A549 treated with AZD9567 at 1 μM for 4 hours (cell line): Measurements from ENCODE around the gene KRTAP4-9. TPM values are rescaled to one million over a fixed set of nuclear protein-coding genes. Genes with fewer than 3 reads are reported as not detected.

Experiments used
- total RNA-seq: library from RNA; stranded (reverse); fragments of 200-300 nt; extraction: Qiagen RNA extraction; gene quantifications from 5 replicates; pipeline ENCODE4 v1.2.3, GENCODE V29; 2022; ENCODE audit not compliant: insufficient read depth

KRTAP4-9 gene
- total RNA-seq: not detected in 5 replicates

GRCh38 chr17:41105347-41105746 is at the start of gene KRTAP4-9:
Gene KRTAP4-9 (plus strand): TSS chr17:41105389. CDS start chr17:41105389, 0 bp downstream.

GRCh38 chr17:41060052-41060604 is 45.1 kb upstream of the KRTAP4-9 start, which contains the start of gene KRTAP2-3:
Gene KRTAP2-3 (minus strand): TSS chr17:41060114. CDS start chr17:41060050, 64 bp downstream.

GRCh38 chr17:41065829-41066624 is 39.2 kb upstream of the KRTAP4-9 start, which contains the start of gene KRTAP2-4:
Gene KRTAP2-4 (minus strand): TSS chr17:41065879. CDS start chr17:41065845, 34 bp downstream.

GRCh38 chr17:41084100-41084856 is 20.9 kb upstream of the KRTAP4-9 start, which contains the start of gene KRTAP4-7:
Gene KRTAP4-7 (plus strand): TSS chr17:41084150. CDS start chr17:41084207, 57 bp downstream.

GRCh38 chr17:41098042-41098441 is 7.1 kb upstream of the KRTAP4-9 start, which contains the start of gene KRTAP4-8:
Gene KRTAP4-8 (minus strand): TSS chr17:41098142. CDS start chr17:41098084, 58 bp downstream.

GRCh38 chr17:41101586-41102259 is 3.5 kb upstream of the KRTAP4-9 start, which contains the start of gene KRTAP4-16:
Gene KRTAP4-16 (minus strand): TSS chr17:41102209. CDS start chr17:41102209, 0 bp downstream.

GRCh38 chr17:41117846-41118386 is 12.7 kb downstream of the KRTAP4-9 start, which contains the start of gene KRTAP4-11:
Gene KRTAP4-11 (minus strand): TSS chr17:41118373. CDS start chr17:41118315, 58 bp downstream.

GRCh38 chr17:41123991-41124371 is 18.8 kb downstream of the KRTAP4-9 start, which contains the start of gene KRTAP4-12:
Gene KRTAP4-12 (minus strand): TSS chr17:41124182. CDS start chr17:41124122, 60 bp downstream.

GRCh38 chr17:41140360-41141131 is 35.4 kb downstream of the KRTAP4-9 start, which contains the start of gene KRTAP4-6:
Gene KRTAP4-6 (minus strand): TSS chr17:41140544. CDS start chr17:41140487, 57 bp downstream.

GRCh38 chr17:41149652-41149985 is 44.4 kb downstream of the KRTAP4-9 start, which contains the start of gene KRTAP4-5:
Gene KRTAP4-5 (minus strand): TSS chr17:41149825. CDS start chr17:41149767, 58 bp downstream.

Other genes starting within 250 kb of the KRTAP4-9 start
- not detected in 5 replicates for gene KRT12, start 238.2 kb upstream of the KRTAP4-9 start, total RNA-seq
- gene KRT20, start 220.1 kb upstream of the KRTAP4-9 start, total RNA-seq: 0.23 to 0.42 TPM (median 0.35 TPM) in 4 of 5 replicates, not detected in the other
- 0.07 to 0.26 TPM (median 0.07 TPM) in 3 of 5 replicates, not detected in the others for gene KRT23, start 167.7 kb upstream of the KRTAP4-9 start, total RNA-seq
- gene KRT39, start 138.4 kb upstream of the KRTAP4-9 start, total RNA-seq: not detected in 5 replicates
- gene KRT40, start 121.1 kb upstream of the KRTAP4-9 start, total RNA-seq: not detected in 5 replicates
- not detected in 5 replicates for gene KRTAP3-3, start 111.2 kb upstream of the KRTAP4-9 start, total RNA-seq
- 0.16 to 3.6 TPM (median 0.25 TPM) in 5 replicates for gene KRTAP3-2, start 105.5 kb upstream of the KRTAP4-9 start, total RNA-seq
- gene KRTAP3-1, start 96.3 kb upstream of the KRTAP4-9 start, total RNA-seq: not detected in 5 replicates
- not detected in 5 replicates for gene KRTAP1-5, start 78.2 kb upstream of the KRTAP4-9 start, total RNA-seq
- gene KRTAP1-4, start 75.2 kb upstream of the KRTAP4-9 start, total RNA-seq: not detected in 5 replicates
- gene KRTAP1-3, start 70.5 kb upstream of the KRTAP4-9 start, total RNA-seq: not detected in 5 replicates
- not detected in 5 replicates for gene KRTAP1-1, start 63.9 kb upstream of the KRTAP4-9 start, total RNA-seq
- gene KRTAP2-1, start 58.1 kb upstream of the KRTAP4-9 start, total RNA-seq: not detected in 5 replicates
- gene KRTAP2-2, start 50.2 kb upstream of the KRTAP4-9 start, total RNA-seq: not detected in 5 replicates
- gene KRTAP2-3, start 45.3 kb upstream of the KRTAP4-9 start, total RNA-seq: 0.09 to 0.19 TPM (median 0.17 TPM) in 4 of 5 replicates, not detected in the other
- not detected in 5 replicates for gene KRTAP2-4, start 39.5 kb upstream of the KRTAP4-9 start, total RNA-seq
- gene KRTAP4-7, start 21.2 kb upstream of the KRTAP4-9 start, total RNA-seq: not detected in 5 replicates
- not detected in 5 replicates for gene KRTAP4-8, start 7.2 kb upstream of the KRTAP4-9 start, total RNA-seq
- gene KRTAP4-16, start 3.2 kb upstream of the KRTAP4-9 start, total RNA-seq: not detected in 5 replicates
- not detected in 5 replicates for gene KRTAP4-11, start 13.0 kb downstream of the KRTAP4-9 start, total RNA-seq
- gene KRTAP4-12, start 18.8 kb downstream of the KRTAP4-9 start, total RNA-seq: not detected in 5 replicates
- not detected in 5 replicates for gene KRTAP4-6, start 35.2 kb downstream of the KRTAP4-9 start, total RNA-seq
- gene KRTAP4-5, start 44.4 kb downstream of the KRTAP4-9 start, total RNA-seq: not detected in 5 replicates
- 0.07 TPM in 1 of 5 replicates, not detected in the others for gene KRTAP4-4, start 55.4 kb downstream of the KRTAP4-9 start, total RNA-seq
- gene KRTAP4-3, start 62.8 kb downstream of the KRTAP4-9 start, total RNA-seq: not detected in 5 replicates
- not detected in 5 replicates for gene KRTAP4-2, start 72.8 kb downstream of the KRTAP4-9 start, total RNA-seq
- not detected in 5 replicates for gene KRTAP4-1, start 79.5 kb downstream of the KRTAP4-9 start, total RNA-seq
- not detected in 5 replicates for gene KRTAP9-1, start 84.5 kb downstream of the KRTAP4-9 start, total RNA-seq
- gene KRTAP9-2, start 121.3 kb downstream of the KRTAP4-9 start, total RNA-seq: not detected in 5 replicates
- gene KRTAP9-3, start 127.1 kb downstream of the KRTAP4-9 start, total RNA-seq: not detected in 5 replicates
- gene KRTAP9-8, start 132.6 kb downstream of the KRTAP4-9 start, total RNA-seq: not detected in 5 replicates
- not detected in 5 replicates for gene KRTAP9-4, start 144.3 kb downstream of the KRTAP4-9 start, total RNA-seq
- not detected in 5 replicates for gene KRTAP9-9, start 150.0 kb downstream of the KRTAP4-9 start, total RNA-seq
- not detected in 5 replicates for gene KRTAP9-6, start 160.0 kb downstream of the KRTAP4-9 start, total RNA-seq
- not detected in 5 replicates for gene KRTAP9-7, start 170.3 kb downstream of the KRTAP4-9 start, total RNA-seq
- gene KRTAP29-1, start 197.5 kb downstream of the KRTAP4-9 start, total RNA-seq: not detected in 5 replicates
- not detected in 5 replicates for gene KRTAP16-1, start 203.9 kb downstream of the KRTAP4-9 start, total RNA-seq
- gene KRTAP17-1, start 210.3 kb downstream of the KRTAP4-9 start, total RNA-seq: not detected in 5 replicates
- gene KRT33A, start 245.4 kb downstream of the KRTAP4-9 start, total RNA-seq: not detected in 5 replicates